Trophoblast cell (in vitro differentiated cells and primary cell): ENCODE data around the gene KIF26A.

Experiments
- DNase-seq, 2 donors: peaks; one replicate each; pipeline ENCODE4 v3.0.0-alpha.2; 2016
- H2AFZ ChIP-seq: 2 replicates; pipeline ENCODE4 v1.6.1; 2013; ENCODE audit warnings: low read length, moderate library complexity, mild to moderate bottlenecking; ENCODE audit not compliant: insufficient read depth, poor library complexity
- H2AK5ac ChIP-seq: 2 replicates; pipeline ENCODE4 v1.6.1; 2013; ENCODE audit warnings: mild to moderate bottlenecking, low read length
- H2BK120ac ChIP-seq: 2 replicates; pipeline ENCODE4 v1.6.1; 2013; ENCODE audit warnings: low read length, mild to moderate bottlenecking, moderate library complexity; ENCODE audit not compliant: insufficient read depth, poor library complexity
- H2BK12ac ChIP-seq: 2 replicates; pipeline ENCODE4 v1.6.1; 2013; ENCODE audit warnings: mild to moderate bottlenecking, low read length, moderate library complexity
- H2BK5ac ChIP-seq: 2 replicates; pipeline ENCODE4 v1.6.1; 2013; ENCODE audit warnings: low read length, low read depth, moderate library complexity, mild to moderate bottlenecking; ENCODE audit not compliant: poor library complexity
- H3K14ac ChIP-seq: 2 replicates; pipeline ENCODE4 v1.6.1; 2013; ENCODE audit warnings: mild to moderate bottlenecking, low read length
- H3K18ac ChIP-seq: 2 replicates; pipeline ENCODE4 v1.6.1; 2013; ENCODE audit warnings: mild to moderate bottlenecking, low read length
- H3K23ac ChIP-seq: 2 replicates; pipeline ENCODE4 v1.6.1; 2013; ENCODE audit warnings: low read length
- H3K27ac ChIP-seq: 2 replicates; pipeline ENCODE4 v1.5.1; 2013; ENCODE audit warnings: low read depth, mild to moderate bottlenecking, inconsistent platforms, low read length, moderate library complexity
- H3K27me3 ChIP-seq: 2 replicates; pipeline ENCODE4 v1.6.1; 2013; ENCODE audit warnings: inconsistent platforms, mild to moderate bottlenecking, low read length, moderate library complexity; ENCODE audit not compliant: insufficient read depth
- H3K36me3 ChIP-seq, 2 experiments: 1 replicate in 1 of 2; 2 replicates in 1 of 2; pipeline ENCODE4 v1.6.1; 2013; ENCODE audit warnings: low read length in 2 of 2, mild to moderate bottlenecking in 2 of 2, moderate library complexity in 1 of 2; ENCODE audit not compliant: insufficient read depth in 2 of 2, control insufficient read depth in 1 of 2
- H3K4ac ChIP-seq: 2 replicates; pipeline ENCODE4 v1.6.1; 2013; ENCODE audit warnings: low read depth, mild to moderate bottlenecking, low read length, moderate library complexity
- H3K4me1 ChIP-seq, 2 experiments: 1 replicate in 1 of 2; 2 replicates in 1 of 2; pipeline ENCODE4 v1.6.1; 2013; ENCODE audit warnings: low read length in 2 of 2, mild to moderate bottlenecking in 2 of 2, moderate library complexity in 1 of 2; ENCODE audit not compliant: insufficient read depth in 2 of 2, control insufficient read depth in 1 of 2
- H3K4me2 ChIP-seq: 2 replicates; pipeline ENCODE4 v1.6.1; 2013; ENCODE audit warnings: inconsistent platforms, mild to moderate bottlenecking, low read length, moderate library complexity
- H3K4me3 ChIP-seq: 2 replicates; pipeline ENCODE4 v1.5.1; 2013; ENCODE audit warnings: mild to moderate bottlenecking, low read depth, low read length, inconsistent platforms
- H3K79me1 ChIP-seq: one replicate; pipeline ENCODE4 v1.6.1; 2013; ENCODE audit warnings: low read length
- H3K79me2 ChIP-seq: 2 replicates; pipeline ENCODE4 v1.6.1; 2013; ENCODE audit warnings: low read length, mild to moderate bottlenecking; ENCODE audit not compliant: control insufficient read depth, insufficient read depth, poor library complexity
- H3K9ac ChIP-seq: 2 replicates; pipeline ENCODE4 v1.6.1; 2013; ENCODE audit warnings: mild to moderate bottlenecking, low read length
- H3K9me3 ChIP-seq: 2 replicates; pipeline ENCODE4 v1.6.1; 2013; ENCODE audit warnings: low read depth, mild to moderate bottlenecking, control low read depth, inconsistent platforms, low read length; ENCODE audit not compliant: insufficient read depth
- H4K12ac ChIP-seq: 2 replicates; pipeline ENCODE4 v1.6.1; 2013; ENCODE audit warnings: low read depth, mild to moderate bottlenecking, low read length, moderate library complexity
- H4K8ac ChIP-seq: 2 replicates; pipeline ENCODE4 v1.6.1; 2013; ENCODE audit warnings: low read depth, mild to moderate bottlenecking, low read length, moderate library complexity
- H4K91ac ChIP-seq: one replicate; pipeline ENCODE4 v1.6.1; 2013; ENCODE audit warnings: low read depth, mild to moderate bottlenecking, low read length, moderate library complexity
- WGBS: extraction: QIAGEN DNeasy Blood & Tissue Kit; methylation state at CpG from one replicate; pipeline ENCODE4 v1.1.7; 2013; ENCODE audit warnings: missing lambda C conversion rate; ENCODE audit not compliant: insufficient read length, insufficient coverage; ENCODE audit errors: extremely low coverage; 5-methylcytosine and 5-hydroxymethylcytosine counted together

KIF26A gene

GRCh38 chr14:104203071-104203425 lies 64.7 kb downstream of the KIF26A start:
- no peaks in the 10 kb centered on the region for H3K79me2 ChIP-seq

GRCh38 chr14:104204660-104205149 lies 66.3 kb downstream of the KIF26A start:
- Histone ChIP-seq H3K79me1 (no peaks in the 10 kb centered on the region), H3K14ac (no peak overlapping the region), H2BK5ac (no peak overlapping the region), H3K9ac (no peak overlapping the region), H3K4ac (no peak overlapping the region), H3K79me2 (no peaks in the 10 kb centered on the region), H3K4me1 (no peaks in the 10 kb centered on the region), H4K12ac (no peak overlapping the region), H2BK12ac (no peak overlapping the region), H3K23ac (no peak overlapping the region), H2AFZ (no peak overlapping the region), H3K18ac (no peak overlapping the region), H3K4me2 (no peak overlapping the region), H3K27me3 (no peaks in the 10 kb centered on the region), H4K8ac (no peak overlapping the region), H3K36me3 (no peaks in the 10 kb centered on the region), H4K91ac (no peak overlapping the region), H2AK5ac (no peak overlapping the region), H3K4me3 (no peak overlapping the region), H3K27ac (no peak overlapping the region), H3K9me3 (peaks cover 14% of the 10 kb centered on the region), H2BK120ac (no peak overlapping the region)
- DNase-seq: no peak
- 100% methylated on average over 2 of the region's 2 CpGs for WGBS

More at GRCh38 chr14:104203071-104203425, 64.7 kb downstream of the KIF26A start:
- Histone ChIP-seq H4K91ac (no peak overlapping the region), H3K4me2 (no peak overlapping the region), H3K9ac (no peak overlapping the region), H2BK120ac (no peak overlapping the region), H3K4me1 (no peaks in the 10 kb centered on the region), H2AFZ (no peak overlapping the region), H3K9me3 (peaks cover 14% of the 10 kb centered on the region), H2BK5ac (no peak overlapping the region), H3K4me3 (no peak overlapping the region), H3K27me3 (no peaks in the 10 kb centered on the region), H4K8ac (no peak overlapping the region), H4K12ac (no peak overlapping the region), H3K23ac (no peak overlapping the region), H2BK12ac (no peak overlapping the region), H3K18ac (no peak overlapping the region), H2AK5ac (no peak overlapping the region), H3K79me1 (no peaks in the 10 kb centered on the region), H3K4ac (no peak overlapping the region), H3K14ac (no peak overlapping the region), H3K27ac (no peak overlapping the region), H3K36me3 (no peaks in the 10 kb centered on the region)
- no peak for DNase-seq
- WGBS: no CpG with 5 or more reads among the region's 8 CpGs

GRCh38 chr14:104205781-104206180 lies 67.4 kb downstream of the KIF26A start:
- Histone ChIP-seq H2BK5ac (no peak overlapping the region), H3K9me3 (peaks cover 17% of the 10 kb centered on the region), H3K23ac (no peak overlapping the region), H3K4me1 (no peaks in the 10 kb centered on the region), H3K36me3 (no peaks in the 10 kb centered on the region), H4K8ac (no peak overlapping the region), H2AFZ (no peak overlapping the region), H4K12ac (no peak overlapping the region), H3K4me2 (no peak overlapping the region), H3K4me3 (no peak overlapping the region), H3K9ac (no peak overlapping the region), H2BK120ac (no peak overlapping the region), H3K14ac (no peak overlapping the region), H3K4ac (no peak overlapping the region), H3K27me3 (no peaks in the 10 kb centered on the region), H3K27ac (no peak overlapping the region), H2BK12ac (no peak overlapping the region), H2AK5ac (no peak overlapping the region), H3K18ac (no peak overlapping the region), H3K79me2 (no peaks in the 10 kb centered on the region), H4K91ac (no peak overlapping the region), H3K79me1 (no peaks in the 10 kb centered on the region)
- WGBS: no CpG with 5 or more reads among the region's 6 CpGs
- DNase-seq: no peak

- no peaks in the 10 kb centered on the region for H3K4me1 ChIP-seq
- no peak overlapping the region for H3K9ac ChIP-seq
- H3K4ac ChIP-seq: no peak overlapping the region
- no peak overlapping the region for H3K4me2 ChIP-seq
- H2AFZ ChIP-seq: no peak overlapping the region
- H3K27ac ChIP-seq: no peak overlapping the region
- H4K91ac ChIP-seq: no peak overlapping the region
- H3K9me3 ChIP-seq: peaks cover 16% of the 10 kb centered on the region
- no peak overlapping the region for H2BK120ac ChIP-seq
- H3K14ac ChIP-seq: no peak overlapping the region
- H4K12ac ChIP-seq: no peak overlapping the region
- no peak overlapping the region for H3K23ac ChIP-seq
- no peaks in the 10 kb centered on the region for H3K36me3 ChIP-seq
- H3K79me1 ChIP-seq: no peaks in the 10 kb centered on the region
- H2AK5ac ChIP-seq: no peak overlapping the region
- no peak overlapping the region for H3K4me3 ChIP-seq
- H2BK5ac ChIP-seq: no peak overlapping the region
- WGBS: no CpG with 5 or more reads among the region's 15 CpGs
- DNase-seq: no peak
- no peak overlapping the region for H4K8ac ChIP-seq
- H2BK12ac ChIP-seq: no peak overlapping the region
- no peaks in the 10 kb centered on the region for H3K79me2 ChIP-seq
- no peaks in the 10 kb centered on the region for H3K27me3 ChIP-seq
- H3K18ac ChIP-seq: no peak overlapping the region
Measured at GRCh38 chr14:104206281-104206904, 68.0 kb downstream of the KIF26A start.
